ENCODE data around the gene SGK2. TPM values are rescaled to one million over a fixed set of nuclear protein-coding genes. Genes with fewer than 3 reads are reported as not detected.

SGK2 gene
- total and polyA plus RNA-seq, 2 of the 13 experiments (the other 11 are each of a cell fraction or from before 2014, with no cell fraction given), result 6.2 to 29.4 TPM

DNA sequence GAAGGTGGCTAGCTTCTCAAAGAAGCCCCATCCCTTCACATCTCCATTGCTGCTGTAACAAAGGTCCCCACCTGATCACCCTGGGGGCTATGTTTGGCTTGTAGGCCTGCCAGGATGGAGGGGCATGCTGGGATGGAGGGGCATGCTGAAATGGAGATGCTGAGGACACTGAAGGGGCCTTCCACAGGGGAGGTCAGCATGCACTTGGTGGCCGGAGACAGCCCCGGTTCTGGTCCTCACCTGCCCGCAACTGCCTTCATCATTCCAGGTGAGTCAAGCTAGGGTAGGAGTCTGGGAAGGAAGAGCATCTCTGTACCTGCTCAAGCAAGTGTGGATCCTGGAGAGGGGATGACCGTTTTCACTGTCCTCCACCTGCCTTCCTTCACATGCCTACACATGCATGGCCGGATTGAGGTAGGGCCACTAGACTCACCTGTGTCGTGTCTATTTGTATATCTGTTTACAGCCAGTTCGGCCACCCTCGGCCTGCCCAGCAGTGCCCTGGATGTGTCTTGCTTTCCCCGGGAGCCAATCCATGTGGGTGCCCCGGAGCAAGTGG is 45.4 kb upstream of the SGK2 start (continued):
- TF ChIP-seq, protein P1, sequence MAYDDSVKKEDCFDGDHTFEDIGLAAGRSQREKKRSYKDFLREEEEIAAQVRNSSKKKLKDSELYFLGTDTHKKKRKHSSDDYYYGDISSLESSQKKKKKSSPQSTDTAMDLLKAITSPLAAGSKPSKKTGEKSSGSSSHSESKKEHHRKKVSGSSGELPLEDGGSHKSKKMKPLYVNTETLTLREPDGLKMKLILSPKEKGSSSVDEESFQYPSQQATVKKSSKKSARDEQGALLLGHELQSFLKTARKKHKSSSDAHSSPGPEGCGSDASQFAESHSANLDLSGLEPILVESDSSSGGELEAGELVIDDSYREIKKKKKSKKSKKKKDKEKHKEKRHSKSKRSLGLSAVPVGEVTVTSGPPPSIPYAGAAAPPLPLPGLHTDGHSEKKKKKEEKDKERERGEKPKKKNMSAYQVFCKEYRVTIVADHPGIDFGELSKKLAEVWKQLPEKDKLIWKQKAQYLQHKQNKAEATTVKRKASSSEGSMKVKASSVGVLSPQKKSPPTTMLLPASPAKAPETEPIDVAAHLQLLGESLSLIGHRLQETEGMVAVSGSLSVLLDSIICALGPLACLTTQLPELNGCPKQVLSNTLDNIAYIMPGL (CRISPR knock-in tag; IDR thresholded peaks at IDR 0.05; ENCODE audit: borderline replicate concordance in 1 of 2, low read depth in 1 of 2), result no peak
- TF ChIP-seq IRF2 (CRISPR knock-in tag; IDR thresholded peaks at IDR 0.05), result 0 out of 2 replicates have a peak, but pooled peaks have one; percentile 2
- TF ChIP-seq, protein P2, sequence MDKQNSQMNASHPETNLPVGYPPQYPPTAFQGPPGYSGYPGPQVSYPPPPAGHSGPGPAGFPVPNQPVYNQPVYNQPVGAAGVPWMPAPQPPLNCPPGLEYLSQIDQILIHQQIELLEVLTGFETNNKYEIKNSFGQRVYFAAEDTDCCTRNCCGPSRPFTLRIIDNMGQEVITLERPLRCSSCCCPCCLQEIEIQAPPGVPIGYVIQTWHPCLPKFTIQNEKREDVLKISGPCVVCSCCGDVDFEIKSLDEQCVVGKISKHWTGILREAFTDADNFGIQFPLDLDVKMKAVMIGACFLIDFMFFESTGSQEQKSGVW (CRISPR knock-in tag; IDR thresholded peaks at IDR 0.05; ENCODE audit: borderline replicate concordance), result no peak
- no peak for TF ChIP-seq CREB1 (IDR thresholded peaks at IDR 0.05)
- no peak for TF ChIP-seq CREB1 (CRISPR knock-in tag; IDR thresholded peaks at IDR 0.05)
- 0 out of 2 replicates have a peak, but pooled peaks have one; percentile 51 for TF ChIP-seq ZBTB26 (CRISPR knock-in tag; IDR thresholded peaks at IDR 0.05; ENCODE audit: borderline replicate concordance)
- TF ChIP-seq, protein P3, sequence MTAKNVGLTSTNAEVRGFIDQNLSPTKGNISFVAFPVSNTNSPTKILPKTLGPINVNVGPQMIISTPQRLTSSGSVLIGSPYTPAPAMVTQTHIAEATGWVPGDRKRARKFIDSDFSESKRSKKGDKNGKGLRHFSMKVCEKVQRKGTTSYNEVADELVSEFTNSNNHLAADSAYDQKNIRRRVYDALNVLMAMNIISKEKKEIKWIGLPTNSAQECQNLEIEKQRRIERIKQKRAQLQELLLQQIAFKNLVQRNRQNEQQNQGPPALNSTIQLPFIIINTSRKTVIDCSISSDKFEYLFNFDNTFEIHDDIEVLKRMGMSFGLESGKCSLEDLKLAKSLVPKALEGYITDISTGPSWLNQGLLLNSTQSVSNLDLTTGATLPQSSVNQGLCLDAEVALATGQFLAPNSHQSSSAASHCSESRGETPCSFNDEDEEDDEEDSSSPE (CRISPR knock-in tag; IDR thresholded peaks at IDR 0.05), result no peak
- TF ChIP-seq ZBTB7A (CRISPR knock-in tag; IDR thresholded peaks at IDR 0.05), result 0 out of 2 replicates have a peak, but pooled peaks have one; percentile 20
- peak; percentile 24 for TF ChIP-seq ZNF883 (CRISPR knock-in tag; IDR thresholded peaks at IDR 0.05; ENCODE audit: not compliant biosample characterization)
- TF ChIP-seq KDM2A (CRISPR knock-in tag; IDR thresholded peaks at IDR 0.05; ENCODE audit: borderline replicate concordance, low read depth), result peak; percentile 22; the same call in 1 of the 2 replicates
- TF ChIP-seq, protein P4, sequence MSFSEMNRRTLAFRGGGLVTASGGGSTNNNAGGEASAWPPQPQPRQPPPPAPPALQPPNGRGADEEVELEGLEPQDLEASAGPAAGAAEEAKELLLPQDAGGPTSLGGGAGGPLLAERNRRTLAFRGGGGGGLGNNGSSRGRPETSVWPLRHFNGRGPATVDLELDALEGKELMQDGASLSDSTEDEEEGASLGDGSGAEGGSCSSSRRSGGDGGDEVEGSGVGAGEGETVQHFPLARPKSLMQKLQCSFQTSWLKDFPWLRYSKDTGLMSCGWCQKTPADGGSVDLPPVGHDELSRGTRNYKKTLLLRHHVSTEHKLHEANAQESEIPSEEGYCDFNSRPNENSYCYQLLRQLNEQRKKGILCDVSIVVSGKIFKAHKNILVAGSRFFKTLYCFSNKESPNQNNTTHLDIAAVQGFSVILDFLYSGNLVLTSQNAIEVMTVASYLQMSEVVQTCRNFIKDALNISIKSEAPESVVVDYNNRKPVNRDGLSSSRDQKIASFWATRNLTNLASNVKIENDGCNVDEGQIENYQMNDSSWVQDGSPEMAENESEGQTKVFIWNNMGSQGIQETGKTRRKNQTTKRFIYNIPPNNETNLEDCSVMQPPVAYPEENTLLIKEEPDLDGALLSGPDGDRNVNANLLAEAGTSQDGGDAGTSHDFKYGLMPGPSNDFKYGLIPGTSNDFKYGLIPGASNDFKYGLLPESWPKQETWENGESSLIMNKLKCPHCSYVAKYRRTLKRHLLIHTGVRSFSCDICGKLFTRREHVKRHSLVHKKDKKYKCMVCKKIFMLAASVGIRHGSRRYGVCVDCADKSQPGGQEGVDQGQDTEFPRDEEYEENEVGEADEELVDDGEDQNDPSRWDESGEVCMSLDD (CRISPR knock-in tag; IDR thresholded peaks at IDR 0.05; ENCODE audit: borderline replicate concordance), result no peak
- TF ChIP-seq SMARCC2 (IDR thresholded peaks at IDR 0.05), result no peak
- no peak for TF ChIP-seq MYNN (CRISPR knock-in tag; IDR thresholded peaks at IDR 0.05; ENCODE audit: low read depth)
- TF ChIP-seq, protein P5, sequence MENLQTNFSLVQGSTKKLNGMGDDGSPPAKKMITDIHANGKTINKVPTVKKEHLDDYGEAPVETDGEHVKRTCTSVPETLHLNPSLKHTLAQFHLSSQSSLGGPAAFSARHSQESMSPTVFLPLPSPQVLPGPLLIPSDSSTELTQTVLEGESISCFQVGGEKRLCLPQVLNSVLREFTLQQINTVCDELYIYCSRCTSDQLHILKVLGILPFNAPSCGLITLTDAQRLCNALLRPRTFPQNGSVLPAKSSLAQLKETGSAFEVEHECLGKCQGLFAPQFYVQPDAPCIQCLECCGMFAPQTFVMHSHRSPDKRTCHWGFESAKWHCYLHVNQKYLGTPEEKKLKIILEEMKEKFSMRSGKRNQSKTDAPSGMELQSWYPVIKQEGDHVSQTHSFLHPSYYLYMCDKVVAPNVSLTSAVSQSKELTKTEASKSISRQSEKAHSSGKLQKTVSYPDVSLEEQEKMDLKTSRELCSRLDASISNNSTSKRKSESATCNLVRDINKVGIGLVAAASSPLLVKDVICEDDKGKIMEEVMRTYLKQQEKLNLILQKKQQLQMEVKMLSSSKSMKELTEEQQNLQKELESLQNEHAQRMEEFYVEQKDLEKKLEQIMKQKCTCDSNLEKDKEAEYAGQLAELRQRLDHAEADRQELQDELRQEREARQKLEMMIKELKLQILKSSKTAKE (CRISPR knock-in tag; IDR thresholded peaks at IDR 0.05; ENCODE audit: borderline replicate concordance), result no peak
- TF ChIP-seq ZNF724P (CRISPR knock-in tag; IDR thresholded peaks at IDR 0.05; ENCODE audit: borderline replicate concordance), result no peak
- TF ChIP-seq ZNF207 (IDR thresholded peaks at IDR 0.05; ENCODE audit: borderline replicate concordance), result no peak

All from HepG2 (cell line).